ENCODE measurements around the gene ZNF668. TPM values are rescaled to one million over a fixed set of nuclear protein-coding genes. Genes with fewer than 3 reads are reported as not detected.

The ZNF668 gene
- total and polyA plus RNA-seq, 2 donors (not counting 1 experiment from before 2014, with no cell fraction given) = 5.8 to 12.0 TPM

- Histone ChIP-seq H2AFZ (ENCODE audit: insufficient read depth, low read depth, low read length, poor library complexity, severe bottlenecking) (no peak overlapping the region), H3K27ac (ENCODE audit: low read length in 2 of 2) (no peak overlapping the region), H3K27me3 (replicated peaks in 1 of 4; ENCODE audit: control extremely low read depth in 1 of 4, control insufficient read depth in 3 of 4, insufficient read depth in 4 of 4, low read length in 3 of 4) (no peaks in the 10 kb centered on the region), H3K4me3 (ENCODE audit: control extremely low read depth in 1 of 5, extremely low read depth in 1 of 5, insufficient read depth in 1 of 5, low read depth in 2 of 5, low read length in 4 of 5) (no peak overlapping the region), H3K4me1 (ENCODE audit: control insufficient read depth in 2 of 2, insufficient read depth in 2 of 2, low read length in 2 of 2) (peaks cover 8 to 13% of the 10 kb centered on the region in 2 donors), H3K79me2 (ENCODE audit: control insufficient read depth, insufficient read depth, low read length) (no peaks in the 10 kb centered on the region), H3K9ac (ENCODE audit: low read length) (no peak overlapping the region), H3K4me2 (replicated peaks; ENCODE audit: low read depth, low read length, poor library complexity, severe bottlenecking) (no peak overlapping the region), H3K9me3 (ENCODE audit: control extremely low read depth in 1 of 3, control insufficient read depth in 2 of 3, insufficient read depth in 1 of 3, low read length in 2 of 3) (no peaks in the 10 kb centered on the region), H4K20me1 (ENCODE audit: control insufficient read depth, insufficient read depth, low read length, poor library complexity, severe bottlenecking) (no peaks in the 10 kb centered on the region), H3K36me3 (replicated peaks in 1 of 2; ENCODE audit: control extremely low read depth in 1 of 2, control insufficient read depth in 1 of 2, extremely low read depth in 1 of 2, insufficient read depth in 2 of 2, low read length in 1 of 2) (no peaks in the 10 kb centered on the region)
- H3K27ac Mint-ChIP-seq = no peak overlapping the region
- intact Hi-C loops (cut with micrococcal nuclease) = loop anchor here (10.0 kb wide), 1 partner anchor 85 kb away; the partner anchor contains the start of gene FUS
- ChIA-PET CTCF (interaction anchor here (0.6 kb wide), 1 partner anchor 45 kb away, joined by 3 read pairs; no protein-coding TSS in a partner anchor), POLR2A (no interaction called here)
- H3K4me1 Mint-ChIP-seq = peaks cover 10% of the 10 kb centered on the region
- WGBS (ENCODE audit: insufficient coverage) = 83% methylated on average over 4 of the region's 4 CpGs
- DNase-seq (no peak), ATAC-seq (ENCODE audit: low read depth) (no peak)
- no peaks in the 10 kb centered on the region for H3K9me3 Mint-ChIP-seq (ENCODE audit: insufficient read depth)
- TF ChIP-seq EZH2 (IDR thresholded peaks at IDR 0.05; ENCODE audit: borderline replicate concordance, insufficient read depth, low read depth, low read length, poor library complexity, severe bottlenecking) (no peak), CTCF (IDR thresholded peaks at IDR 0.05) (no peak)
- H3K27me3 Mint-ChIP-seq = no peaks in the 10 kb centered on the region
- H3K4me3 Mint-ChIP-seq = no peak overlapping the region
Measured at GRCh38 chr16:31099860-31100638, 26.0 kb upstream of the ZNF668 start.
